Measurements from ENCODE around the gene PTH2. TPM values are rescaled to one million over a fixed set of nuclear protein-coding genes. Genes with fewer than 3 reads are reported as not detected.

PTH2 gene
- total RNA-seq, 1 donor from 2014 or later = not detected

- Histone ChIP-seq H2AFZ (ENCODE audit: low read depth, low read length) (peak within 1 kb of the TSS; percentile 88), H3K9me3 (ENCODE audit: insufficient read depth, low read depth, low read length) (no peaks in the 10 kb centered on the region), H3K4me3 (ENCODE audit: insufficient read depth, low read depth, low read length) (peak within 1 kb of the TSS; percentile 96), H3K9ac (ENCODE audit: low read length) (peak within 1 kb of the TSS; percentile 94), H3K27ac (ENCODE audit: low read depth, low read length) (peak within 1 kb of the TSS; percentile 91), H3K36me3 (ENCODE audit: insufficient read depth, low read length) (no peaks in the 10 kb centered on the region), H3K79me2 (ENCODE audit: insufficient read depth, low read length) (peaks cover 13% of the 10 kb centered on the region), H3K27me3 (ENCODE audit: insufficient read depth, low read length) (no peaks in the 10 kb centered on the region), H3K4me2 (ENCODE audit: low read length) (peak within 1 kb of the TSS; percentile 98), H4K20me1 (ENCODE audit: insufficient read depth, low read length) (peaks cover 4% of the 10 kb centered on the region), H3K4me1 (ENCODE audit: insufficient read depth, low read length) (peaks cover 8% of the 10 kb centered on the region)
- Mint-ChIP-seq H3K4me1 (ENCODE audit: low read depth, unreplicated experiment) (peaks cover 5% of the 10 kb centered on the region), H3K9me3 (ENCODE audit: unreplicated experiment) (no peaks in the 10 kb centered on the region), H3K4me3 (ENCODE audit: unreplicated experiment) (peak within 1 kb of the TSS; percentile 98), H3K27me3 (ENCODE audit: low read depth, unreplicated experiment) (no peaks in the 10 kb centered on the region), H3K36me3 (ENCODE audit: low read depth, unreplicated experiment) (peaks cover 13% of the 10 kb centered on the region), H3K27ac (ENCODE audit: unreplicated experiment) (peak within 1 kb of the TSS; percentile 100)
- TF ChIP-seq EZH2 (IDR thresholded peaks at IDR 0.05; ENCODE audit: insufficient read depth, low read length) = no peak
- TF ChIP-seq, protein P1, sequence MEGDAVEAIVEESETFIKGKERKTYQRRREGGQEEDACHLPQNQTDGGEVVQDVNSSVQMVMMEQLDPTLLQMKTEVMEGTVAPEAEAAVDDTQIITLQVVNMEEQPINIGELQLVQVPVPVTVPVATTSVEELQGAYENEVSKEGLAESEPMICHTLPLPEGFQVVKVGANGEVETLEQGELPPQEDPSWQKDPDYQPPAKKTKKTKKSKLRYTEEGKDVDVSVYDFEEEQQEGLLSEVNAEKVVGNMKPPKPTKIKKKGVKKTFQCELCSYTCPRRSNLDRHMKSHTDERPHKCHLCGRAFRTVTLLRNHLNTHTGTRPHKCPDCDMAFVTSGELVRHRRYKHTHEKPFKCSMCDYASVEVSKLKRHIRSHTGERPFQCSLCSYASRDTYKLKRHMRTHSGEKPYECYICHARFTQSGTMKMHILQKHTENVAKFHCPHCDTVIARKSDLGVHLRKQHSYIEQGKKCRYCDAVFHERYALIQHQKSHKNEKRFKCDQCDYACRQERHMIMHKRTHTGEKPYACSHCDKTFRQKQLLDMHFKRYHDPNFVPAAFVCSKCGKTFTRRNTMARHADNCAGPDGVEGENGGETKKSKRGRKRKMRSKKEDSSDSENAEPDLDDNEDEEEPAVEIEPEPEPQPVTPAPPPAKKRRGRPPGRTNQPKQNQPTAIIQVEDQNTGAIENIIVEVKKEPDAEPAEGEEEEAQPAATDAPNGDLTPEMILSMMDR (IDR thresholded peaks at IDR 0.05; ENCODE audit: insufficient read depth, low read depth, low read length) = no peak
- DNase-seq (ENCODE audit: low read depth) = peak; percentile 98
- FAIRE-seq = peak; percentile 92
These were observed 28.4 kb upstream of the PTH2 start, which contains the start of gene PIH1D1 for GRCh38 chr19:49451430-49452181. PIH1D1 (minus strand) TSS chr19:49451814; CDS start chr19:49451574, 240 bp downstream.

- H3K9me3 ChIP-seq (ENCODE audit: insufficient read depth, low read depth, low read length) = no peaks in the 10 kb centered on the region
- H3K4me3 ChIP-seq (ENCODE audit: insufficient read depth, low read depth, low read length) = peak overlapping the region; percentile 96
- Mint-ChIP-seq H3K4me1 (ENCODE audit: low read depth, unreplicated experiment) (peaks cover 5% of the 10 kb centered on the region), H3K27ac (ENCODE audit: unreplicated experiment) (peak overlapping the region; percentile 94), H3K27me3 (ENCODE audit: low read depth, unreplicated experiment) (no peaks in the 10 kb centered on the region), H3K36me3 (ENCODE audit: low read depth, unreplicated experiment) (peaks cover 16% of the 10 kb centered on the region), H3K4me3 (ENCODE audit: unreplicated experiment) (peak overlapping the region; percentile 98), H3K9me3 (ENCODE audit: unreplicated experiment) (no peaks in the 10 kb centered on the region)
- H3K9ac ChIP-seq (ENCODE audit: low read length) = peak overlapping the region; percentile 94
- peaks cover 4% of the 10 kb centered on the region for H4K20me1 ChIP-seq (ENCODE audit: insufficient read depth, low read length)
- TF ChIP-seq, protein P1 (IDR thresholded peaks at IDR 0.05; ENCODE audit: insufficient read depth, low read depth, low read length) = no peak
- TF ChIP-seq EZH2 (IDR thresholded peaks at IDR 0.05; ENCODE audit: insufficient read depth, low read length) = no peak
- H3K4me2 ChIP-seq (ENCODE audit: low read length) = peak overlapping the region; percentile 98
- no peak overlapping the region for H2AFZ ChIP-seq (ENCODE audit: low read depth, low read length)
- no peak overlapping the region for H3K27ac ChIP-seq (ENCODE audit: low read depth, low read length)
- H3K27me3 ChIP-seq (ENCODE audit: insufficient read depth, low read length) = no peaks in the 10 kb centered on the region
- peaks cover 8% of the 10 kb centered on the region for H3K4me1 ChIP-seq (ENCODE audit: insufficient read depth, low read length)
- no peaks in the 10 kb centered on the region for H3K36me3 ChIP-seq (ENCODE audit: insufficient read depth, low read length)
- H3K79me2 ChIP-seq (ENCODE audit: insufficient read depth, low read length) = peaks cover 13% of the 10 kb centered on the region
- no peak for DNase-seq (ENCODE audit: low read depth)
- no peak for FAIRE-seq
These were observed 27.2 kb upstream of the PTH2 start for GRCh38 chr19:49450405-49450804.

GRCh38 chr19:49448432-49448786, 25.2 kb upstream of the PTH2 start:
- no peaks in the 10 kb centered on the region for H3K27me3 Mint-ChIP-seq (ENCODE audit: low read depth, unreplicated experiment)
- Histone ChIP-seq H3K9me3 (ENCODE audit: insufficient read depth, low read depth, low read length) (no peaks in the 10 kb centered on the region), H3K27me3 (ENCODE audit: insufficient read depth, low read length) (no peaks in the 10 kb centered on the region), H3K9ac (ENCODE audit: low read length) (no peak overlapping the region), H2AFZ (ENCODE audit: low read depth, low read length) (no peak overlapping the region), H3K4me1 (ENCODE audit: insufficient read depth, low read length) (peaks cover 4% of the 10 kb centered on the region), H3K4me3 (ENCODE audit: insufficient read depth, low read depth, low read length) (no peak overlapping the region), H3K4me2 (ENCODE audit: low read length) (no peak overlapping the region), H3K27ac (ENCODE audit: low read depth, low read length) (no peak overlapping the region), H3K36me3 (ENCODE audit: insufficient read depth, low read length) (no peaks in the 10 kb centered on the region), H3K79me2 (ENCODE audit: insufficient read depth, low read length) (peaks cover 13% of the 10 kb centered on the region), H4K20me1 (ENCODE audit: insufficient read depth, low read length) (peaks cover 4% of the 10 kb centered on the region)
- H3K9me3 Mint-ChIP-seq (ENCODE audit: unreplicated experiment) = no peaks in the 10 kb centered on the region
- H3K27ac Mint-ChIP-seq (ENCODE audit: unreplicated experiment) = no peak overlapping the region
- FAIRE-seq = no peak
- peaks cover 16% of the 10 kb centered on the region for H3K36me3 Mint-ChIP-seq (ENCODE audit: low read depth, unreplicated experiment)
- H3K4me3 Mint-ChIP-seq (ENCODE audit: unreplicated experiment) = no peak overlapping the region
- H3K4me1 Mint-ChIP-seq (ENCODE audit: low read depth, unreplicated experiment) = peaks cover 5% of the 10 kb centered on the region
- TF ChIP-seq, protein P1 (IDR thresholded peaks at IDR 0.05; ENCODE audit: insufficient read depth, low read depth, low read length) = no peak
- no peak for TF ChIP-seq EZH2 (IDR thresholded peaks at IDR 0.05; ENCODE audit: insufficient read depth, low read length)
- DNase-seq (ENCODE audit: low read depth) = no peak
